SK-N-DZ (cell line): ENCODE results near the gene CAMTA1.

Experiments
- DNase-seq: peaks from one replicate; pipeline ENCODE4 v3.0.0-alpha.2; 2015; ENCODE audit warnings: low spot score

The CAMTA1 gene

DNA sequence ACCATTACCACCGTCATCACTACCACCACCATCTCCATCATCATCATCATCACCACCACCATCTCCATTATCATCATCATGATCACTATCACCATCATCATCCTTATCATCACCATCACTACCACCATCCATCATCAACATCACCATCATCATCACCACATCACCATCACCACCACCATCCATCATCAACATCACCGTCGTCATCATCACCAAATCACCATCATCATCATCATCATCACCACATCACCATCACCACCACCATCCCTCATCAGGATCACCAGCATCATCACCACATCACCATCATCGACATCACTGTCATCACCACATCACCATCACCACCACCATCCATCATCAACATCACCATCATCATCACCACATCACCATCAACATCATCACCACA lies 782.8 kb downstream of the CAMTA1 start:
- DNase-seq: no peak

DNA sequence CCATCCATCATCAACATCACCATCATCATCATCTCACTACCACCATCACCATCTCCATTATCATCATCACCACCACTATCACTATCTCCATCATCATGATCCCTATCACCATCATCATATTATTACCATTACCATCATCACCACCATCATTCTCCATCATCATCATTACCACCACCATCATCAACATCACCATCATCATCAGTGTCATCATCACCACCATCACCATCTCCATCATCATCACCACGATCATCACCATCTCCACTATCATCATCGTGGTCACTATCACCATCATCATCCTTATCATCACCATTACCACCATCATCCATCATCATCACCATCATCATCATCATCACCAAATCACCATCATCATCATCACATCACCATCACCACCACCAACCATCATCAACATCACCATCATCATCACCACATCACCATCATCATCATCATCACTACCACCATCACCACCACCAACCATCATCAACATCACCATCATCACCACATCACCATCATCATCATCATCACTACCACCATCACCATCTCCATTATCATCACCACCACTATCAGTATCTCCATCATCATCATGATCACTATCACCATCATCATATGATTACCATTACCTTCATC lies 783.8 kb downstream of the CAMTA1 start:
- no peak for DNase-seq

DNA sequence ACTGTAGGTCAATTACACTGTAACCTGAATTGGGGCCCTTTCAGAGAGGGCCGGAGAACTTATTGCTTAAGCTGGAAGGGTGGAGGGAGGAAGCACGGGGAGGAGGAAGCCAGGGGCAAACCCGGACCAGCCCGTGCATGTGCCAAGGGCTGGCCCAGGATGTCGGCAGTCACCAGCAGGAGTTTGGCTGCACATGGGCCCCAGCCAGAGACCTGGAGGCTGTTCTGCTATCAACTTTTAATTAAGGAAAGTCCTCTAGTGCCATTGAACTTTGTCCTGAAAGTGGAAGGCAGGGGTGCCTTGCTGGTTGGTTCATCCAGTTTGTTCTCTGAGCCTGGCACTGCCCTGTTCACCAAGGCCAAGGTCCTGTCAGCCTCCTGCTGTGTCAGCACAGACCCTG lies 785.1 kb downstream of the CAMTA1 start:
- no peak for DNase-seq

DNA sequence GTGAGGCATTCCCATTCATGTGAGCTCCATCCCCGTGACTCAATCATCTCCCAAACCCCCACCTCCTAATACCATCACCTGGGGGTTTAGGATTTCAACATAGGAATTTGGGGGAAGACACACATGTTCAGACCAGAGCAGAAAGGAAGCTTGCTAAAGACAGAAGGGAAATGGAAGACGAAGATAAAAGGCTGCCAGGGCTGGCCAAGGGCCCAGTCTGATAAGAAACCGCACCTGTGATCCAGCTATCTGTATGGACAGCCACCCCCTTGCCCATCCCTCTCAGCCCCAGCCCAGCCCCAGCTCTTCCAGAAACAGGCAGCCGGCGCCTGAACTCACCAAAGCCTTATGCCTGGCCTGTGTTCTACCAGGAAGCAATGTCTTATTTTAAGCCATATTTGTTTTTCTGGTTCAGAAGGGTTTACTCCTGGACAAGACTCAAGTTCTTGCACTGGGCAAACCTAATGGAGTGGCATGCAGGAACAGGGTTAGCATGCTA lies 787.4 kb downstream of the CAMTA1 start:
- no peak for DNase-seq

DNA sequence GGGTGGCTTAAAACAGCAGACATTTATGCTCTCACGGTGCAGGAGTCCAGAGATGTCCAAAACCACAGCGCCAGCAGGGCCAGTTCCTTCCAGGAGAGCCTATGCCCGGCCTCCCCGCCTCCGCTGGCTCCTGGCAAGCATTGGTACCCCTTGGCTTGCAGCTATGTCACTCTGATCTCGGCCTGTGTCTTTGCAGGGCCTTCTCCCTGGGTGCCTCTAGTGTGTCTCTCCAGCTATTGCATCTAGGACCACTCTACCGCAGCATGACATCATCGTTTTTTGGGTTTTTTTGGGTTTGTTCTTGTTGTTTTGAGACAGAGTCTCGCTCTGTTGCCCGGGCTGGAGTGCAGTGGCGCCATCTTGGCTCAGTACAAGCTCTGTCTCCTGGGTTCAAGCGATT lies 788.2 kb downstream of the CAMTA1 start:
- no peak for DNase-seq

DNA sequence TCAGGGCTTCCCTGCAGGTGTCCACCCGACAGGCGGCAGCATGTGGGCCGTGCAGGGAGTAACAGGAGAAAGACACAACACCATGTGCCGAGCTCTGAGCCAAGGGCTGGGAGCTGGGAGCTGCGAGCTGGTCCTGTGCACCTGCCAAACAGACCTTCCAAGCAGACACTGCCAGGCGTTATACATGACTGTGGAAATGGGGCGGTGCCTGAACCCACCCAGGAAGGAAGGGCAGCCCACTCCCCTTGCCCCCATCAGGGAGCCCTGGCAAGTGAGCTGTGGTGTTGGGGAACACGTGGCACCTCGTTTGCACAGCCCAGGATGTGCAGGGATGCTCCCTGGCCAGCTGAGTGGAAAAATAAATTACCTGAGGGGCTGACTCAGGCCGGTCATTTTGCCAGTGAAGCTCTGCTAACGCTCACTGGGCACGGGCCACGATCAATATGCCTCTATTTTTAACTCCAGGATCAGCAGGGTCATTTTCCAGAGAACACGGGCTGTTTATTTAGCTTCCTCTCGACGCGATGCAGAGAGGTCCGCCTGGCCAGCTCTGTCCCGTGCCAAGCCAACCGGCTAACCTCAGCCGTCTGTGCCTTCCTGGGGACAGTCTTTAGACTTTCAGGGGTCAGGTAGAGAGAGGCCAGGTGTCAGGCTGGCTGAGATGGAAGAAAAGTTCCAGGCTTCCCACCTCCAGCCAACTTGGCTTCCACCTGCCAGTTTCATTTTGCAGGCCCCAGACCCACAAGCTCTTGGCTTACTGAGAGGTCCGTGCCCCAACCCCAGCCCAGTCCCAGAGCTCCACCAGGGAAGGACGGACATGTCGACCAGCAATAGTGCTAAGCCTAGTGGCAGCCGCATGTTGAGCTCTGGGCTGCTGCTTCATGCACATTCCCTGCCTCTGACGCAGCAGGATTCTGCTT lies 789.1 kb downstream of the CAMTA1 start:
- DNase-seq: no peak

DNA sequence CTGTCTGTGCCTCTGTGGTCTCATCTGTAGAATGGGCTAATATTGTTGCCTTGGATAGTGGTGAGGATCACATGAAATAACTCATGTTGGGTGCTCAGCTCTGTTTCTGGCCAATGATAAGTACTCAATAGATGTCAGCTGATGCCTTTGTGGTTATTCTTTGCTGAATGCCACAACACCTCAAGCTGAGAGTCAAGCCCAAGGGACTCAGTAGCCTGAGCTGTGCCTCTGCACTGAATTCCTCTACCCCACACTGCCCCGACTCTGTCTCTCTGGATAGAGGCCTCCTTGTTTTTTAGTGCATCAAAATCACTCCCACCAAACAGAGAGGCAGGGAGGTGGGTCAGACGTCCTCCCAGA lies 789.8 kb downstream of the CAMTA1 start:
- DNase-seq: no peak

DNA sequence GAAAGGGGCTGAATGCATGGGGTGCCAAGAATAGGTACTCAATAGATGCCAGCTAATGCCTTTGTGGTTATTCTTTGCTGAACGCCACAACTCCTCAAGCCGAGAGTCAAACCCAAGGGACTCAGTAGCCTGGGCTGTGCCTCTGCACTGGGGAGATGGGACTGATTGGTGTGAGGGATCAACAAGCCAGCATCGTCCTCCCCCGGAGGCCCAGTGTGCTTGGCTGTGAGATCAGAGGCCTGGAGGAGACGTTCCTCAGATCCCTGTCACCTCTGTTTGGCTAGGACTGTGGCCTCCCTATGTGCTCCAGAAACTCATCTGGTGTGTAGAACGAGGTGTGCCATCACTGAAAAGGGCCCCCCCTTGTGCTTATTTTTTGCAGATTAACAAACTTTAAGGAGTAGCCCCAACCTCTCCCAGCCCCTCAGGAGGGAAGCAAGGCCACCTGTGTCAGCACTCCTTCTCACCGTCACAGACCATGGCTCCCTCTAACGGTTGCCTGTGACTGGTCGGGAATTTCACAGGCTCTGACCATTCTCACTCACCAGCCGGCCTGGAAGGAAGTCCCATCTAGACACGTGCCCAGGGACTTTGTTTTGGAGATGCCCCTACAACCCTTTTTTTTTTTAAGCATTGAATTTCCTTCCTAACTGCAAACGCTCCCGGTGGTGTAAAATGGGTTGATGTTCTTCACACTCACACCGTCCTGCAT lies 791.8 kb downstream of the CAMTA1 start:
- DNase-seq: no peak

DNA sequence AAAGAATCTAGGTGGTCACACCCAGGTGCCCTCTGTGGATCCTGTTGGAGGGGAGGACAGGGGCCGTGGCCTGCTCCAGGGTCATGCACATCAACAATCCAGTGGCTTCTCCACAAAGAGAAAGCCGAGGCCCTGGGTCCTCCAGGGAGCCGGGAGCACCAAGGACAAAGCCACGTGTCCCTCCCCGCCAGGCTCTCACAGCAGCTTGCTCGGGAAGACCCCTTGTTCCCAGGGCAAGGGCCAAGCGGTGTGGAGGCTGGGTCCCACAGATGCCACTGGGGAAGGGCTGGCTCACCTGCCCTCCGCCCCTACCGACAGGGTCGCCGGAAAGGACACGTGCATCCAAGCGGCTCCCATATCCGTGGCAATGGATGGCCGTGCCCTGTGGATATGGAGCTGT lies 793.0 kb downstream of the CAMTA1 start:
- DNase-seq: no peak

DNA sequence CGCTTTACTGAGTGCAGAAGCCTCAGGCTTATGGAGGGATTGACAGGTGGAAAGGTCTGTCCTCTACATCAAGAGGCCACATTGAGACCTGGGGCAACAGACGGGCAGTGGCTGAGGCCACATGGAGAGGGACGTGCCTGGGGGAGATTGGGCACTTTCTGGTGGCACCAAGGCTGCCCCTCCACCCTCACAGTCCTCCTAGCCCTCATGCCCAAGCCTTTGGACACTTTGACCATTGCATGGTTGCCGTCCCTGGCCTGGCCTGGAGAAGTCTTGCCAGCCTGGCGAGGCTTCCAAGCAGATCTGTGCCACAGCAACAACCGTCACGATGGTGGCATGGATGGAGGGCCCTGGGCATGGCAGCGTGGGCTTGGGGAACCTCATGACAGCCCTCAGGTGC lies 793.8 kb downstream of the CAMTA1 start:
- DNase-seq: no peak

DNA sequence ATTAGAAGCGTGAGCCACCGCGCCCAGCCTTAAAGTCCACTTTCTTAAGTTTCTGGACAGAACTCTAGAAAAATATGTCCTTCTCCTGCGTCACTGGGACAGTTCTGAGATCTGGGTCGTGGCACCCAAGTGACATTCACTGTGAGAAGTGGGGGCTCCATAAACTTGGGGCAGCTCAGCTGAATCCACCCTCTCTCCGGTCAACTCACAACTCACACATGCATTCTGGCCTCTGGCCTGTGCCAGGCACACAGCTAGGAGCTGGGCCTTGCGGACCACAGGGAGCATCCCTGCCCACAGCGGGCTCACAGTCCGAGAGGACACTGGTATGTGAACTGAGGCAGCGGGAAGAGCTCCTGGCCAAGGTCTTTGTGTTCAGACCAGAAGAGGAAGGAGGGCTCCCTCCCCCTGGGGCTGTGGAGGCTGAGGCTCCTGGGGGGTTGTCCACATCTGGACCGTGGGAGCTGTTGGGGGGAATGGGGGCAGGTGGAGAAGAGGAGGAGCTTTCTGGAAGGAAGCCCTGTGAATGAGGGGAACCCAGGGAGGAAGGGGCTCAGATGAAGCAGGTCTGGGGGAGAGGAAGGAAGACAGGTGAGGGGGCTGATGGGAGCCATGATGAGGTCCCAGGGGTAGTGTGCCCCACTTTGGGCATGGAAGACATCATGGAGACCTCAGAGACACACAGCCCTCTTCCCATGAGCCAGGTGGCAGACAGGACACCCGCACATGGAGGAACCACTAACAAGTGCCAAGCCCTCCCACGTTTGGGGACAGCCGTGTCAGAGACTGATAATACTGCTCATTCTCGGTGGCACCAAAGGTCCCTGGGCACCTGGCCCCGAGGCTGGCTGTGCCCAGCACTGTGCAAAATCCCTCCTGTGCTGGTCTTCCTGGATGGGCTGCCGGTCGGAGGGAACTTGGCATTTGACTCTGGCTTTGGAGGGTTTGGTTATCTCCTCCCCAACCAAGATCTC lies 794.9 kb downstream of the CAMTA1 start:
- DNase-seq: no peak

DNA sequence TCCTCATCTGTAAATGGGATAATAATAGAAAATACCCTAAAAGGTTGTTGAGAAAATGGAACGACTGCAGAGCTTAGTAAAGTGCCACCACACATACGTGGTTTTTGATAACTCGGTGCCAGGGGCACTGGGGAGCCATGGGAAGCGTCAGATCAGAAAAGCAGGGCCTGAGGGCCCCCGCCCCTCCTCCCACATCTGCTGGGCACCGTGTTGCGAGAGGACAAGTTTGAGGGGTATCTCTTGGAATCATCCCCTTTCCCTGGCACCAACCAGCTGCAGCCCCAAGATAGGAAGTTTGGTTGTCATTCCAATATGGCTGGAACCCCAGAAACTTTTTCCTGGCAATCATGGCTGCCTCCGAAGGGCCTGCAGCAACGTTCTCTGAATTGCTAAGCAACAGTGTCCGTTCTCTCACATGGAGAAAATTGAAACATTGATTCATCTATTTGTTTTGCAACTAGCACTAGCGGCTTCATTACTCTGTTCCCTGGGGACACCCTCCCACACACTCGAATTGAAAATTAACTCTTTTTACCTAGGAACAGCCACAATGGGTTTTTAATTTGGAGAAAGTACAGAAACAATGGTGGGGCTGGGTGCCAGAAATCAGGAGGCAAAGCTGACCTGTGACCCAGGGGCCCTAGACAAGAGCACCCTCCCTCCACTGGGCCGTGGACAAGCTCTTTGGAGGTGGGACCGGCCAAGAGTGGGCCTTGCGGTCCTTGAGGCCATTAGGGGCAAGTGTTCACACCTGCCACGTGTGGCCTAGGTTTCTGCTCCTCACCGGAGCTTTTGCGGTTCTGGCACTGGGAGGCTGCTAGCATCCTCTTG lies 795.9 kb downstream of the CAMTA1 start:
- DNase-seq: no peak

DNA sequence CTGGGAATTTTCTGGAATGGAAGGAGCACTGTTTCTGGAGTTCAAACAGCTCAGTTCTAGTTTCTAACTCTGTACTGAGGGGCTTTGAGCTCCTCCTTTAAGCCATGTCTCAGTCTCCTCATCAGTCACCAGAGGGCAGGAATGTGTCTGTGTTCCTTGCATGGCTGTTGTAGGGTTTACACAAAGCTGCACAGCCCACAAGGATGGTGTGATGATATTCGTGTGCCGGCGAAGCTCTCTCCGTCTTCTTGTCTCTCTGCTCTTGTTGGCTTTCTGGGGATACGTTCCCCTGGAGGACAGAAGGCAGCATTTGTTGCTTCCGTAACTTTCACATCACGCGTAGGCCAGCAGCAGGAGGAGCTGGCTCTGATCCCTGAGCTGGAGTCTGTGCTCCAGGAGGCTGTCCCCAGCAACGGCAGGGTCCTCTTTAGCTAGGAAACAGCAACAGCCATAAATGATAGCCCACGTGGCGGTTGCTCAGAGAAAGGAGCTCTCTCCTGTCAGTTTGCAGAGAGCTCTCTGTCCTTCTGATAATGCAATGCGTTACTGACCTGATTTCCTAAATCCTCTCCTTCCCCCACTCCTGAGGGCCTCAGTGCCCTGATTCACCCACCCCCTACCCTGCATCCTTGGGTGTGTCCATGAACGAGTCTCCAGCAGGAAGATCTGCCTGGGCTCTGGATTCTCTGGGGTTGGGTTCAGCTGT lies 796.7 kb downstream of the CAMTA1 start:
- no peak for DNase-seq

DNA sequence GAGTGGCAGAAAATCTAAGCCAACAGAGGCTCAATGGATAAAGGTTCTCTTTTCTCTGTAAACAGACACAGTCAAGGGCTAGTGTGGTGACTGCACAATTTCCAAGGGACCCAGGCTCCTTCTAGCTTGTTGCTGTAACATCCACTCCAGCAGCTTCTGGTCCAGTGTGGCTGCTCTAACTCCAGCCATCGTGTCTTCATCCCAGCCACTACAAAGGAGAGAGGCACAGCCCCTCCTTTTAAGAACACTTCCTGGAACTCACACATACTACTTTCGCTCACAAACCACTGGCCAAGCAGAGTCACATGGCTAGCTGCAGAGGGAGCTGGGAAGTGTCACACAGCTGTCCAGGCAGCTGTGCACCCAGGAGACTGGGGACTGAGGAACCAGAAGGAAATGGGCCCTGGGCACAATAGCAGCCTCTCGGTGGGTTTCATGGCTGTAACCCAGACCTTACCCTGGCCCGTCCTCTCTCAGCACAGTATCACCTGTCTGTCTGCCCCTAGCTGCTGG lies 797.3 kb downstream of the CAMTA1 start:
- no peak for DNase-seq

DNA sequence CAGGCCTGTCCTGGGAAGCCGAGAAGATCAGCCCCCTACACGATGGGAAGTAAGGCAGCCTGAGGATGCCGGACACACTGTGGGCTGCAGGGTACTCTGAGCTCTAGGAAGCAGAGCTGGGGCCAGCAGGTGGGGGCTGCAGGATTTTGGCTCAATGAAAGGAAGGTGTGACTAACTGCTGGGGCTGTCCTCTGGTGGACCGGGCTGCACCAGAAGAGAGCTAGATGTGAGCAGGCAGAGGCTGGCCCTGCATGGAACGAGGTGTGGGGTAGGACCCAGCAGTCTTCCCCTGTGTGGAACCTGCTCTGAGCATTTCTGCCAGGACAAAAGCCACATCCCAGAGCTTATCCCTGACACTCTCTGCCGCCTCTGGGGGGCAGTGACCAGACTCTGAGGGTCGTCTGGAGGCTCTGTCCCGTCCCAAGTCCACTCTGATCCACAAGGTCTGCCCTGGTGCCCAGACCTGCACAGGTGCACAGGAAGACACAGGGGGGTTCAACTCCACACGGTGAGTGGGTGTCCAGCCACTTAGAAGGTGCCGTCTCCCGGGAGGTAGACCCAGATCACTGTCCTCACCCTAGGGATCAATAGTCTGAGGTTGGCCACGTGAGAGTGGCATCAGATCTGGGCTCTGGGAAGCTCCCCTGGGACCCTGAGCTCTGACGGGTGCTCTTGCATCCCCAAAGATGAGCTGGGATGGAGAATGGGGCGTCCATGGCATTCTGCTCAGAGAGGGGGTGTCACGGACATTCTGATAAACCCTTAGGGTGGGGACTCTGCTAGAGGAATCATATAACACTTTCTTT lies 798.2 kb downstream of the CAMTA1 start:
- no peak for DNase-seq

DNA sequence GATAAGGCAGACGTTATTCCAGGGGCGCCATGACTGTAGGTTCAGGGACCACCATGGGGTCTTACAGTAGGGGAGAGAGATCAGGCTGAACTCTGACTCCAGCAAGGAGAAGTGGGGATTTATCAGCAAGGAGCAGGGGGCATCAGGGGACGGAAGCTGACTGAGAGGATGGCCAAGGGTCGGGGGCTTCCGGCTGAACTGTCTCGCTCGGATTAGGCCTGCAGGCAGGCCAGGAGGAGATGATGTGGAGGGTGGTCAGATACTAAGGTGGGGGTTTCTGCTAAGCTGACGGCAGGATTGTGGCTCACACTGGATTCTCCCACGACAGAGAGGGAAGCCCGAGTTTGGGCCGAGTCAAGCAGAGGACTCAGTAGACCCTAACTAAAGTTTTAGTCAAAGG lies 798.9 kb downstream of the CAMTA1 start:
- no peak for DNase-seq

DNA sequence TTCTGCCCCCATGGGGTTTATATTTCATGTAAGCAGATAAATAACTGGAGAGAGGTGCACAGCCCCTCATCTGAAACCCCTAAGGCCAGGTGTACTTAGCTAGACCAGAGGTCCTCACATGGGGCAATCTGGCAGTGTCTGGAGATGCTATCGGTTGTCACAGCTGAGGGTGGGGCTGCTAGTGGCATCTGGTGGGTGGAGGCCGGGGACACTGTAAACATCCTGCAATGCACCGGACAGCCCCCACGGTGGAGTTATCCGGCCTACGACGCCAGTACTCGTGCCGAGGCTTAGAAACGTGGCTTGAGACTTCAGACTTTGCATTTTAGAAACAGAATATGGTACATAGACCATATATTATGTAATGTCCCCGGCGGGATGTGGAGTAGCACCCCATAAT lies 799.4 kb downstream of the CAMTA1 start:
- DNase-seq: peak; percentile 93

DNA sequence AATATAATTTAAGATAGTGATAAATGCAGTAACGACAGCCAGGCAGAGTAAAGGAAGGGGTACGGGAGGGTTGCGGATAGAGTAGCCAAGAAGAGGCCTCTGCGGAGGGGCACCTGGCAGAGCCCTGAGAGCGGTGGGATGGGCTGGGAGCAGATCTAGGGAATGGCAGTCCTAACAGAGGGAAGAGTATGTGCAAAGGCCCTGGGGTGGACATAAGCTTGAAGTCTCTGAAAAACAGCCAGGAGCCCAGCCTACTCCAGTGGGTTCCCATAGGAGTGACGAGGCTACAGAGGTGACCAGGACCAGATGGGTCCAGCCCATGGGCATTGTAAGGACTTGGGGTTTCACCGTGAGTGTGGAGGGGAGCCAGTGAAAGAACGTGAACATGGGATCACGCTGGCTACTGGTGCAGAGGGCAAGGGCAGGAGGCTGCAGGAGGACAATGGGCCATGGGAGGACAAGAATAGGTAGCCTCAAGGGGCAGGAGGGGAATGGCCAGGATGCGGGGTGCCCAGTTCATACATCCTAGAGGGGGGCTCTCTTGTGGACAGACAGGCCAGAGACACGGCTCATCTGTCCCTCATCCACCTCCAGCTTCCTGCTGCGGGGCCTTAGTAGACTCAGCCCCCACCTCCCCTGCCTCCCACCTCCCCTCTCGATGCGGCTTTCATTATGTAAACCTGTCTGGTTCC lies 800.1 kb downstream of the CAMTA1 start:
- peak; percentile 48 for DNase-seq
